Naive thymus-derived CD8-positive, alpha-beta T cell (primary cell): Measurements from ENCODE around the gene ZNF366. TPM values are rescaled to one million over a fixed set of nuclear protein-coding genes. Genes with fewer than 3 reads are reported as not detected.

Source experiments
- ATAC-seq, 2 donors: fragments of 150-1000 bp; cut with Tn5 transposase in 1 of 2; sonication (Bioruptor Pico), chemical (Tn5 transposase) in 1 of 2; 1 replicate in 1 of 2; 2 replicates in 1 of 2; pipeline ENCODE4 v1.10.0; 2021; ENCODE audit warnings: mild to moderate bottlenecking in 2 of 2, moderate library complexity in 2 of 2
- POLR2A ChIA-PET: fragments of 350-600 bp; sonication (Branson Sonifier 250); formaldehyde crosslinking; loops from one replicate; lab custom pipeline; 2021; ENCODE audit warnings: antibody characterized with exemption; lab: Charles Lee
- DNase-seq, 10 donors: peaks; one replicate each; pipeline versions ENCODE4 v3.0.0 to v3.0.0-alpha.2; 2020 to 2022
- H3K27ac Mint-ChIP-seq, 10 donors: one replicate each; pipeline ENCODE4 v1.8.0; 2020 to 2022; ENCODE audit warnings: mild to moderate bottlenecking in 10 of 10, mixed read lengths in 10 of 10, moderate library complexity in 4 of 10, inconsistent platforms in 1 of 10
- H3K27me3 Mint-ChIP-seq, 5 donors: one replicate each; pipeline ENCODE4 v1.8.0; 2021 to 2022; ENCODE audit warnings: mixed read lengths in 5 of 5
- H3K36me3 Mint-ChIP-seq, 3 donors: one replicate each; pipeline ENCODE4 v1.8.0; 2020 to 2022; ENCODE audit warnings: mixed read lengths in 3 of 3, mild to moderate bottlenecking in 2 of 3, inconsistent platforms in 1 of 3
- H3K4me1 Mint-ChIP-seq, 4 donors: one replicate each; pipeline ENCODE4 v1.8.0; 2021 to 2022; ENCODE audit warnings: mixed read lengths in 4 of 4
- H3K4me3 Mint-ChIP-seq, 10 donors: one replicate each; pipeline ENCODE4 v1.8.0; 2020 to 2022; ENCODE audit warnings: mild to moderate bottlenecking in 10 of 10, mixed read lengths in 10 of 10, moderate library complexity in 6 of 10, inconsistent platforms in 1 of 10
- H3K9me3 Mint-ChIP-seq, 9 donors: one replicate each; pipeline ENCODE4 v1.8.0; 2020 to 2022; ENCODE audit warnings: mixed read lengths in 9 of 9, mild to moderate bottlenecking in 3 of 9, inconsistent platforms in 1 of 9, moderate library complexity in 1 of 9
- polyA plus RNA-seq, 3 donors: library from polyadenylated mRNA; unstranded; fragments of 300-500 nt; fragmentation: Illumina TruSeq; gene quantifications; one replicate each; pipeline ENCODE4 v1.2.3, GENCODE V29; 2021
- total RNA-seq, 8 experiments: library from RNA in 2 of 8; stranded (reverse) in 2 of 8; gene quantifications; one replicate each; pipeline ENCODE4 v1.2.3 and lab custom pipeline; 2021 to 2026

Gene ZNF366
- total and polyA plus RNA-seq, 5 experiments from 2014 or later = not detected

GRCh38 chr5:72468024-72468423 lies 39.2 kb downstream of the ZNF366 start:
- Mint-ChIP-seq H3K36me3 (no peaks in the 10 kb centered on the region), H3K27ac (no peak overlapping the region), H3K9me3 (peaks cover 0 to 2% (median 0%) of the 10 kb centered on the region in 9 donors), H3K27me3 (peaks cover 3 to 29% (median 6%) of the 10 kb centered on the region in 5 donors), H3K4me3 (no peak overlapping the region), H3K4me1 (peaks cover 0 to 8% (median 0%) of the 10 kb centered on the region in 4 donors)
- no peak for ATAC-seq
- DNase-seq = no peak
- POLR2A ChIA-PET = no interaction called here

GRCh38 chr5:72467461-72467860 lies 39.7 kb downstream of the ZNF366 start:
- peaks cover 3 to 29% (median 8%) of the 10 kb centered on the region in 5 donors for H3K27me3 Mint-ChIP-seq
- no peaks in the 10 kb centered on the region for H3K36me3 Mint-ChIP-seq
- no peak overlapping the region for H3K4me3 Mint-ChIP-seq

GRCh38 chr5:72465601-72466563 lies 41.3 kb downstream of the ZNF366 start:
- Mint-ChIP-seq H3K27ac (no peak overlapping the region), H3K9me3 (peaks cover 0 to 2% (median 0%) of the 10 kb centered on the region in 9 donors), H3K4me1 (peaks cover 0 to 5% (median 0%) of the 10 kb centered on the region in 4 donors), H3K27me3 (peaks cover 3 to 30% (median 3%) of the 10 kb centered on the region in 5 donors), H3K4me3 (no peak overlapping the region), H3K36me3 (no peaks in the 10 kb centered on the region)
- no peak for DNase-seq
- no peak for ATAC-seq
- POLR2A ChIA-PET = no interaction called here

More at GRCh38 chr5:72467461-72467860, 39.7 kb downstream of the ZNF366 start:
- DNase-seq (no peak), ATAC-seq (no peak)
- peaks cover 0 to 2% (median 0%) of the 10 kb centered on the region in 9 donors for H3K9me3 Mint-ChIP-seq
- H3K4me1 Mint-ChIP-seq = peaks cover 0 to 8% (median 0%) of the 10 kb centered on the region in 4 donors
- POLR2A ChIA-PET = no interaction called here
- H3K27ac Mint-ChIP-seq = no peak overlapping the region

- POLR2A ChIA-PET = no interaction called here
- H3K9me3 Mint-ChIP-seq = no peaks in the 10 kb centered on the region
These were observed 42.1 kb downstream of the ZNF366 start for GRCh38 chr5:72465066-72465465.

GRCh38 chr5:72464071-72464470 lies 43.1 kb downstream of the ZNF366 start:
- POLR2A ChIA-PET = no interaction called here
- DNase-seq (no peak), ATAC-seq (no peak)
- Mint-ChIP-seq H3K4me3 (no peak overlapping the region), H3K36me3 (no peaks in the 10 kb centered on the region), H3K27me3 (peaks cover 0 to 24% (median 3%) of the 10 kb centered on the region in 5 donors), H3K4me1 (peaks cover 0 to 5% (median 0%) of the 10 kb centered on the region in 4 donors), H3K9me3 (no peaks in the 10 kb centered on the region), H3K27ac (no peak overlapping the region)

More at GRCh38 chr5:72465066-72465465, 42.1 kb downstream of the ZNF366 start:
- H3K4me1 Mint-ChIP-seq = peaks cover 0 to 5% (median 0%) of the 10 kb centered on the region in 4 donors
- DNase-seq (no peak), ATAC-seq (no peak)
- H3K27ac Mint-ChIP-seq = no peak overlapping the region
- peaks cover 1 to 24% (median 3%) of the 10 kb centered on the region in 5 donors for H3K27me3 Mint-ChIP-seq
- no peaks in the 10 kb centered on the region for H3K36me3 Mint-ChIP-seq
- no peak overlapping the region for H3K4me3 Mint-ChIP-seq

- Mint-ChIP-seq H3K36me3 (no peaks in the 10 kb centered on the region), H3K27me3 (peaks cover 0 to 24% (median 3%) of the 10 kb centered on the region in 5 donors), H3K9me3 (no peaks in the 10 kb centered on the region), H3K4me1 (peaks cover 0 to 5% (median 0%) of the 10 kb centered on the region in 4 donors), H3K27ac (no peak overlapping the region), H3K4me3 (no peak overlapping the region)
- POLR2A ChIA-PET = no interaction called here
- ATAC-seq (no peak), DNase-seq (no peak)
These were observed 43.7 kb downstream of the ZNF366 start for GRCh38 chr5:72463449-72464052.

GRCh38 chr5:72460413-72460812 lies 46.8 kb downstream of the ZNF366 start:
- ATAC-seq (no peak), DNase-seq (no peak)
- peaks cover 0 to 24% (median 3%) of the 10 kb centered on the region in 5 donors for H3K27me3 Mint-ChIP-seq
- no peaks in the 10 kb centered on the region for H3K9me3 Mint-ChIP-seq
- no peak overlapping the region for H3K4me3 Mint-ChIP-seq
- H3K4me1 Mint-ChIP-seq = peaks cover 0 to 4% (median 0%) of the 10 kb centered on the region in 4 donors
- no peak overlapping the region for H3K27ac Mint-ChIP-seq
- POLR2A ChIA-PET = no interaction called here
- H3K36me3 Mint-ChIP-seq = no peaks in the 10 kb centered on the region

GRCh38 chr5:72459913-72460312 lies 47.3 kb downstream of the ZNF366 start:
- POLR2A ChIA-PET = no interaction called here
- Mint-ChIP-seq H3K4me1 (peaks cover 0 to under 1% (median 0%) of the 10 kb centered on the region in 4 donors), H3K36me3 (no peaks in the 10 kb centered on the region), H3K9me3 (no peaks in the 10 kb centered on the region), H3K27ac (no peak overlapping the region), H3K4me3 (no peak overlapping the region), H3K27me3 (peaks cover 0 to 24% (median 2%) of the 10 kb centered on the region in 5 donors)
- ATAC-seq (no peak), DNase-seq (no peak)

- no peaks in the 10 kb centered on the region for H3K36me3 Mint-ChIP-seq
- no peaks in the 10 kb centered on the region for H3K4me1 Mint-ChIP-seq
- no peak overlapping the region for H3K27ac Mint-ChIP-seq
- POLR2A ChIA-PET = no interaction called here
- H3K27me3 Mint-ChIP-seq = peaks cover 0 to 24% (median 2%) of the 10 kb centered on the region in 5 donors
- H3K9me3 Mint-ChIP-seq = no peaks in the 10 kb centered on the region
- no peak for ATAC-seq
- no peak overlapping the region for H3K4me3 Mint-ChIP-seq
- DNase-seq = no peak
These were observed 48.0 kb downstream of the ZNF366 start for GRCh38 chr5:72459089-72459661.

GRCh38 chr5:72458407-72458806 lies 48.8 kb downstream of the ZNF366 start:
- Mint-ChIP-seq H3K27me3 (peaks cover 0 to 20% (median 2%) of the 10 kb centered on the region in 5 donors), H3K27ac (no peak overlapping the region), H3K4me1 (no peaks in the 10 kb centered on the region), H3K4me3 (no peak overlapping the region), H3K36me3 (no peaks in the 10 kb centered on the region), H3K9me3 (peaks cover 0 to 4% (median 0%) of the 10 kb centered on the region in 9 donors)
- POLR2A ChIA-PET = no interaction called here
- ATAC-seq (no peak), DNase-seq (no peak)

GRCh38 chr5:72457491-72457890 lies 49.7 kb downstream of the ZNF366 start:
- H3K4me1 Mint-ChIP-seq = peaks cover 0 to 2% (median 0%) of the 10 kb centered on the region in 4 donors
- H3K9me3 Mint-ChIP-seq = peaks cover 0 to 4% (median 0%) of the 10 kb centered on the region in 9 donors
- H3K4me3 Mint-ChIP-seq = no peak overlapping the region
- H3K27me3 Mint-ChIP-seq = peaks cover 0 to 11% (median 0%) of the 10 kb centered on the region in 5 donors
- DNase-seq (no peak), ATAC-seq (no peak)
- no peak overlapping the region for H3K27ac Mint-ChIP-seq
- H3K36me3 Mint-ChIP-seq = no peaks in the 10 kb centered on the region
- POLR2A ChIA-PET = no interaction called here

GRCh38 chr5:72456391-72457074 lies 50.7 kb downstream of the ZNF366 start:
- Mint-ChIP-seq H3K9me3 (peaks cover 0 to 4% (median 0%) of the 10 kb centered on the region in 9 donors), H3K4me1 (peaks cover 0 to 10% (median 0%) of the 10 kb centered on the region in 4 donors), H3K36me3 (no peaks in the 10 kb centered on the region), H3K27ac (no peak overlapping the region), H3K4me3 (no peak overlapping the region), H3K27me3 (peaks cover 0 to 7% (median 0%) of the 10 kb centered on the region in 5 donors)
- POLR2A ChIA-PET = no interaction called here
- no peak for ATAC-seq
- no peak for DNase-seq
